ENCODE data around the gene RASAL1. TPM values are rescaled to one million over a fixed set of nuclear protein-coding genes. Genes with fewer than 3 reads are reported as not detected.

Gene RASAL1
- total and polyA plus RNA-seq, 9 donors: 0.05 to 5.1 (median 1.1) TPM; not detected in 2

GRCh38 chr12:113159937-113160336 is 24.4 kb upstream of the RASAL1 start:
- DNase-seq: no peak
- WGBS, 3 donors: 85 to 90% (median 88%) methylated on average over 7 of the region's 7 CpGs
- Histone ChIP-seq H3K9me3 (no peaks in the 10 kb centered on the region), H3K4me3 (no peak overlapping the region), H3K27ac (no peak overlapping the region), H3K27me3 (no peaks in the 10 kb centered on the region), H3K4me1 (ENCODE audit: insufficient read depth) (no peaks in the 10 kb centered on the region), H3K36me3 (no peaks in the 10 kb centered on the region)
- intact Hi-C loops (cut with DNase I): loop anchor here in 1 of 4 donors (10.0 kb wide), 1 partner anchor 115 kb away; no protein-coding TSS in a partner anchor
- TF ChIP-seq EP300 (IDR thresholded peaks at IDR 0.05) (no peak), CTCF (IDR thresholded peaks at IDR 0.05) (no peak), POLR2A (IDR thresholded peaks at IDR 0.05) (no peak)

- no peak for DNase-seq
- no peak for TF ChIP-seq POLR2A (IDR thresholded peaks at IDR 0.05)
- TF ChIP-seq EP300 (IDR thresholded peaks at IDR 0.05): no peak
- TF ChIP-seq CTCF (IDR thresholded peaks at IDR 0.05): no peak
- H3K36me3 ChIP-seq: no peaks in the 10 kb centered on the region
- H3K4me3 ChIP-seq: no peak overlapping the region
- H3K9me3 ChIP-seq: no peaks in the 10 kb centered on the region
- no peaks in the 10 kb centered on the region for H3K4me1 ChIP-seq (ENCODE audit: insufficient read depth)
- no peaks in the 10 kb centered on the region for H3K27me3 ChIP-seq
- intact Hi-C loops (cut with DNase I): no loop called here
- H3K27ac ChIP-seq: no peak overlapping the region
- 92 to 94% (median 92%) methylated on average over 24 to 26 of the region's 26 CpGs for WGBS, 3 donors
Observed at GRCh38 chr12:113158439-113159203, 23.1 kb upstream of the RASAL1 start.

- TF ChIP-seq EP300 (IDR thresholded peaks at IDR 0.05): no peak
- TF ChIP-seq CTCF (IDR thresholded peaks at IDR 0.05): no peak
- no peak for TF ChIP-seq POLR2A (IDR thresholded peaks at IDR 0.05)
- no peak overlapping the region for H3K4me3 ChIP-seq
- intact Hi-C loops (cut with DNase I): no loop called here
- DNase-seq: no peak
- no peak overlapping the region for H3K27ac ChIP-seq
- H3K4me1 ChIP-seq (ENCODE audit: insufficient read depth): peaks cover 2% of the 10 kb centered on the region
- H3K27me3 ChIP-seq: no peaks in the 10 kb centered on the region
- 84 to 91% (median 86%) methylated on average over 11 to 12 of the region's 12 CpGs for WGBS, 3 donors
- H3K36me3 ChIP-seq: no peaks in the 10 kb centered on the region
- no peaks in the 10 kb centered on the region for H3K9me3 ChIP-seq
Observed at GRCh38 chr12:113157218-113157859, 21.8 kb upstream of the RASAL1 start.

GRCh38 chr12:113155646-113156045 is 20.1 kb upstream of the RASAL1 start:
- H3K27ac ChIP-seq: no peak overlapping the region
- no peak overlapping the region for H3K4me3 ChIP-seq
- 61 to 67% (median 64%) methylated on average over 7 of the region's 7 CpGs for WGBS, 3 donors
- DNase-seq: no peak
- H3K9me3 ChIP-seq: no peaks in the 10 kb centered on the region
- H3K27me3 ChIP-seq: no peaks in the 10 kb centered on the region
- no peak for TF ChIP-seq CTCF (IDR thresholded peaks at IDR 0.05)
- TF ChIP-seq EP300 (IDR thresholded peaks at IDR 0.05): no peak
- no peak for TF ChIP-seq POLR2A (IDR thresholded peaks at IDR 0.05)
- H3K36me3 ChIP-seq: no peaks in the 10 kb centered on the region
- intact Hi-C loops (cut with DNase I): no loop called here
- H3K4me1 ChIP-seq (ENCODE audit: insufficient read depth): peaks cover 2% of the 10 kb centered on the region
